HG03280 (cell line): ENCODE measurements around the gene PDIA2.
"Not testable (repeated sequence)": the region's sequence is repeated elsewhere in the genome, so short reads cannot be mapped to it uniquely, and the experiment has no call there.

Source experiments
- ATAC-seq: cut with Tn5 transposase; IDR thresholded peaks from one replicate; pipeline ENCODE4 v1.9.1; 2021; ENCODE audit warnings: mild to moderate bottlenecking, moderate library complexity; ENCODE audit not compliant: unreplicated experiment

Gene PDIA2

GRCh38 chr16:263182-263774 is 19.7 kb upstream of the PDIA2 start:
- ATAC-seq, result no peak

- no peak for ATAC-seq
Measured at GRCh38 chr16:263944-264343, 19.0 kb upstream of the PDIA2 start.

GRCh38 chr16:264440-264951 is 18.5 kb upstream of the PDIA2 start:
- no peak for ATAC-seq

- no peak for ATAC-seq
Measured at GRCh38 chr16:265002-265529, 17.9 kb upstream of the PDIA2 start.

GRCh38 chr16:265711-266110 is 17.3 kb upstream of the PDIA2 start:
- no peak for ATAC-seq

- no peak for ATAC-seq
Measured at GRCh38 chr16:266258-267164, 16.5 kb upstream of the PDIA2 start.

GRCh38 chr16:267562-267961 is 15.4 kb upstream of the PDIA2 start:
- ATAC-seq, result not testable (repeated sequence)

GRCh38 chr16:268141-269053 is 14.6 kb upstream of the PDIA2 start:
- ATAC-seq, result no peak

GRCh38 chr16:269061-269796 is 13.7 kb upstream of the PDIA2 start:
- no peak for ATAC-seq

GRCh38 chr16:270381-271255 is 12.3 kb upstream of the PDIA2 start:
- ATAC-seq, result no peak

- ATAC-seq, result no peak
Measured at GRCh38 chr16:272633-273546, 10.1 kb upstream of the PDIA2 start.

GRCh38 chr16:273547-274421 is 9.2 kb upstream of the PDIA2 start:
- ATAC-seq, result no peak

- ATAC-seq, result no peak
Measured at GRCh38 chr16:275041-275641, 7.8 kb upstream of the PDIA2 start.

GRCh38 chr16:275786-276232 is 7.2 kb upstream of the PDIA2 start, which contains the start of gene RGS11:
Gene RGS11 (minus strand): TSS chr16:275944. CDS start chr16:275911, 33 bp downstream.
- ATAC-seq, result no peak

- no peak for ATAC-seq
Measured at GRCh38 chr16:276426-277077, 6.4 kb upstream of the PDIA2 start.

GRCh38 chr16:278863-279366 is 4.0 kb upstream of the PDIA2 start:
- ATAC-seq, result no peak
